CD4-positive, alpha-beta T cell treated with Interleukin-17A for 1 hour (primary cell): ENCODE data around the gene CCNY.

Experiments
- DNase-seq: peaks from one replicate; pipeline ENCODE4 v3.0.0-alpha.2; 2020

The CCNY gene

GRCh38 chr10:35359056-35359455, 22.7 kb downstream of the CCNY start:
- no peak for DNase-seq

GRCh38 chr10:35359873-35360272, 23.6 kb downstream of the CCNY start:
- DNase-seq: no peak

- no peak for DNase-seq
These were observed 26.5 kb downstream of the CCNY start for GRCh38 chr10:35362701-35363350.

- no peak for DNase-seq
These were observed 27.3 kb downstream of the CCNY start for GRCh38 chr10:35363587-35363986.

GRCh38 chr10:35364808-35365207, 28.5 kb downstream of the CCNY start:
- DNase-seq: no peak

- no peak for DNase-seq
These were observed 29.7 kb downstream of the CCNY start for GRCh38 chr10:35365994-35366393.

- DNase-seq: no peak
These were observed 31.0 kb downstream of the CCNY start for GRCh38 chr10:35367107-35367859.

GRCh38 chr10:35367982-35368381, 31.7 kb downstream of the CCNY start:
- DNase-seq: no peak

GRCh38 chr10:35368485-35369048, 32.3 kb downstream of the CCNY start:
- no peak for DNase-seq

- DNase-seq: no peak
These were observed 32.8 kb downstream of the CCNY start for GRCh38 chr10:35369049-35369611.

- DNase-seq: no peak
These were observed 35.4 kb downstream of the CCNY start for GRCh38 chr10:35371731-35372130.

- DNase-seq: no peak
These were observed 36.0 kb downstream of the CCNY start for GRCh38 chr10:35372329-35372728.

GRCh38 chr10:35375091-35375765, 38.9 kb downstream of the CCNY start:
- DNase-seq: no peak

GRCh38 chr10:35377050-35377728, 40.9 kb downstream of the CCNY start:
- no peak for DNase-seq

- no peak for DNase-seq
These were observed 42.4 kb downstream of the CCNY start for GRCh38 chr10:35378541-35379210.

GRCh38 chr10:35379226-35380137, 43.2 kb downstream of the CCNY start:
- DNase-seq: no peak

GRCh38 chr10:35382096-35382495, 45.8 kb downstream of the CCNY start:
- DNase-seq: no peak

GRCh38 chr10:35384265-35384868, 48.1 kb downstream of the CCNY start:
- no peak for DNase-seq

GRCh38 chr10:35386594-35387174, 50.4 kb downstream of the CCNY start:
- DNase-seq: no peak

- DNase-seq: no peak
These were observed 51.5 kb downstream of the CCNY start for GRCh38 chr10:35387768-35388167.
